Activated naive CD4-positive, alpha-beta T cell treated with anti-CD3 and anti-CD28 coated beads, Interleukin-2, amount 50 U/mL, for 24 hours (primary cell): Measurements from ENCODE around the gene PEX5L.
"Not testable (repeated sequence)": the region's sequence is repeated elsewhere in the genome, so short reads cannot be mapped to it uniquely, and the experiment has no call there.

ENCODE experiments used
- H3K27ac Mint-ChIP-seq: one replicate; pipeline ENCODE4 v1.8.0; 2021; ENCODE audit warnings: mild to moderate bottlenecking, mixed read lengths
- H3K27me3 Mint-ChIP-seq: one replicate; pipeline ENCODE4 v1.8.0; 2021; ENCODE audit warnings: mixed read lengths
- H3K36me3 Mint-ChIP-seq: one replicate; pipeline ENCODE4 v1.8.0; 2021; ENCODE audit warnings: mixed read lengths
- H3K4me1 Mint-ChIP-seq: one replicate; pipeline ENCODE4 v1.8.0; 2021; ENCODE audit warnings: mixed read lengths
- H3K4me3 Mint-ChIP-seq: one replicate; pipeline ENCODE4 v1.8.0; 2021; ENCODE audit warnings: mild to moderate bottlenecking, mixed read lengths
- H3K9me3 Mint-ChIP-seq: one replicate; pipeline ENCODE4 v1.8.0; 2021; ENCODE audit warnings: mixed read lengths

Gene PEX5L

DNA sequence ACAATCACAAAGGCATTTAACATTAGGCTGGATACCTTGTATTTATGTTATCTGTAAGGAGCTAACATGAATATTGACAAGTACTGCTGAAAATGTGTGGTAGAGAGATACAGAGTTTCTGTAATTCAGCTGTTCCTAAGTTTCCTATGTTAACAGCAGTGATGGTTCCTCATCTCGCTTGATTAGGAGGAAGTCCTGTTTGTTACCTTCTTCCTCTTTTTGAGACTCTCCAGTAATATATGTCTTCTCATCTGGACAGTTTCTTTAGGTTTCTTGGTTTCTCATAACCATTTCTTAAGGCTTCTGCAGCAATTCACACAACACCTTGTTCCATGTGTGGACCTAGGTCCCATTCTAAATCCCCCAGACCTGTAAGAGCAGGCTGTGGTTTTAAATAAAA, 11.4 kb upstream of the PEX5L start:
- Mint-ChIP-seq H3K27ac (no peak overlapping the region), H3K27me3 (peaks cover 2% of the 10 kb centered on the region), H3K36me3 (no peaks in the 10 kb centered on the region), H3K4me3 (no peak overlapping the region), H3K4me1 (no peaks in the 10 kb centered on the region), H3K9me3 (no peaks in the 10 kb centered on the region)

DNA sequence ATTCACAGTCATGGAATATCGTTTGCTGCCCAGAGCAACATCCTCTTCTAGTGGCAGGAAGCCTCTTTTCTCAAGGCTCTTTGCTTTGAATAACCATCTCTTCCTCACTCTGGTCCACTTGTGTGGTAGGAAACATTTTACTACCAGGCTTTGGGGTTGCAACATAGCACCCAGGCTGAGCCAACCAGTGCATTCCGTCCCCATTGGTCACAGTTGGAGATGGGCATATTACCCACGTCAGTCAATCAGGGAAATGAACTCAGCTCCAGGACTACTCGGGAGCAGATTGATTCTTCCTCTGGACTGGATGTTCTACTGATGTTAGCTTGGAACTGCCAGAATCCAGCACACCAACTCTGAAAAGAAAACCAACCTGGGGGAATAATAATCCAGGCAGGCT, 4.2 kb upstream of the PEX5L start:
- Mint-ChIP-seq H3K9me3 (peaks cover 7% of the 10 kb centered on the region), H3K27me3 (peaks cover 25% of the 10 kb centered on the region), H3K4me1 (peaks cover 10% of the 10 kb centered on the region), H3K4me3 (no peak overlapping the region), H3K36me3 (no peaks in the 10 kb centered on the region), H3K27ac (no peak overlapping the region)

DNA sequence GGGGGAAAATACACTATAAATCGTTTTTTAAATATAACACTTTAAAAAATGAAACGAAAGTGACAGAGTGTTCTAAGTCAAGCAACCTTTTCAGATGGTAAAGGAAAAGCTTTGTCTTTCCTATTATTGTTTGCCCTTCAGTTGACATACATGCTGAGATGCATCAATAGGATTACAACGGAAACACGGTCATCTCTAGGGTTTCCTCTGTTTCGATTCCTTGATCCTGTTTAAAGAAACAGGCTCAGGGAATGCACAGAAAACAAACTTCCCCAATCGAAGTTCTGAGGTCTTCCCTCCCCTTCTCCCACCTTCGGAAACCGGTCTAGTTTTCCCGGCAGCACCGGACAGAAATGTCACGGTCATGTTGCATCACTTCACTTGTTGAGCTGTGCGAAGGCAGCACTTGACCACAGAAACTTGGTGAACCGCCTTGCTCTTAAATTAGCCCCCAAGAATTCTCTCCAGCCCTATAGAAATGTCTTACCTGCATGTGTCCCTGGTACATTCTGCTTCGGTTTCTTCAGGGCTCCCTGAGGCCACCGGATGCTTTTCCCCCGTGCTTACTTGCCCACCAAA, 556 bp downstream of the PEX5L start:
- Mint-ChIP-seq H3K36me3 (no peaks in the 10 kb centered on the region), H3K9me3 (peaks cover 12% of the 10 kb centered on the region), H3K4me1 (peaks cover 15% of the 10 kb centered on the region), H3K27me3 (peaks cover 39% of the 10 kb centered on the region), H3K27ac (no peak overlapping the region), H3K4me3 (peak overlapping the region; percentile 13)

DNA sequence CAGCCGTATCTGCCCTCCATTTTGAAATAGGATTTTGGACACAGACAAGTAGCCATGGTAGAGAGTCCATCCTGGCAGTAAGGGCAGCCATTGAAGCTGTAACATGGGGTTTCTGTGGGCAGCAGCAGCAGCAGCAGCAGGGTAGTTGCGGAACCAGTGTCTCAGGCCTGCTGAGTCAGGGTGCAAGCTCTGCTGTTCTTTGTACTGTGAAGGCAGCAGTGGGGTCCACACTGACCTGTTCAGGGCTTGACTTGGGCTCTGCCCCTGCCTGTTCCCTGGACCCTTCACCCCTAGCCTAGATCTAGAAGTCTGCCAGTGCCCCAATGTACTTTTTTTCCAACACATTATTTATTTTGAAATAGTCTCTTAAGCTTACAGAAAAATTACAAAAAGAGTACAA, 9.7 kb downstream of the PEX5L start:
- peaks cover 2% of the 10 kb centered on the region for H3K27me3 Mint-ChIP-seq
- H3K4me3 Mint-ChIP-seq = no peak overlapping the region
- no peaks in the 10 kb centered on the region for H3K4me1 Mint-ChIP-seq
- no peaks in the 10 kb centered on the region for H3K36me3 Mint-ChIP-seq
- no peak overlapping the region for H3K27ac Mint-ChIP-seq
- no peaks in the 10 kb centered on the region for H3K9me3 Mint-ChIP-seq

GRCh38 chr3:180018543-180018942, 18.2 kb downstream of the PEX5L start:
- no peaks in the 10 kb centered on the region for H3K27me3 Mint-ChIP-seq
- no peaks in the 10 kb centered on the region for H3K36me3 Mint-ChIP-seq
- no peak overlapping the region for H3K4me3 Mint-ChIP-seq
- no peaks in the 10 kb centered on the region for H3K4me1 Mint-ChIP-seq
- H3K27ac Mint-ChIP-seq = no peak overlapping the region
- H3K9me3 Mint-ChIP-seq = no peaks in the 10 kb centered on the region

GRCh38 chr3:180017846-180018245, 18.9 kb downstream of the PEX5L start:
- H3K36me3 Mint-ChIP-seq = no peaks in the 10 kb centered on the region
- no peaks in the 10 kb centered on the region for H3K27me3 Mint-ChIP-seq
- no peaks in the 10 kb centered on the region for H3K4me1 Mint-ChIP-seq
- H3K27ac Mint-ChIP-seq = no peak overlapping the region
- no peaks in the 10 kb centered on the region for H3K9me3 Mint-ChIP-seq
- no peak overlapping the region for H3K4me3 Mint-ChIP-seq

- Mint-ChIP-seq H3K36me3 (peaks cover 1% of the 10 kb centered on the region), H3K4me3 (no peak overlapping the region), H3K4me1 (no peaks in the 10 kb centered on the region), H3K9me3 (peaks cover 5% of the 10 kb centered on the region), H3K27me3 (no peaks in the 10 kb centered on the region), H3K27ac (no peak overlapping the region)
Observed at GRCh38 chr3:180011927-180012326, 24.8 kb downstream of the PEX5L start.

- not testable (repeated sequence) for H3K36me3 Mint-ChIP-seq, H3K27me3 Mint-ChIP-seq, H3K27ac Mint-ChIP-seq, H3K4me3 Mint-ChIP-seq, H3K4me1 Mint-ChIP-seq, H3K9me3 Mint-ChIP-seq
Observed at GRCh38 chr3:180008318-180008717, 28.4 kb downstream of the PEX5L start.

DNA sequence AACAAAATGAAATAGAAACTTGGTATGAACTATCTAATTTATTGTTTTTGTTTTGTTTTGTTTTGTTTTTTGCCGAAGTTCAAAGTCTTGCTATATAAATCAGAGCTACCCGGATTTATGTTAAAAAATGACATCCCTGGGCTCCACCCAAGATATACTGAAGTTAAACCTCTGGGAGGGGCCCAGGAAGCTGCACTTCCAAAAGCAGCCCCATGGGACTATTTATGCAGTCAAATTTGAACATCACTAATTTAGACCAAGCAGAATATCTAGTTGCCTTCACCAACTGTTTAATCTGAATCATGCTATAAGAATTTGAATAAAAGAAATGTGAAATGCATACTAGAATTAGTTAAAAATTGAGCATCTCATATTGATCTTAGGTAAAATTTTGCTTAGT, 32.2 kb downstream of the PEX5L start:
- Mint-ChIP-seq H3K9me3 (peaks cover 5% of the 10 kb centered on the region), H3K27ac (no peak overlapping the region), H3K4me3 (no peak overlapping the region), H3K27me3 (no peaks in the 10 kb centered on the region), H3K4me1 (no peaks in the 10 kb centered on the region), H3K36me3 (peaks cover 1% of the 10 kb centered on the region)

DNA sequence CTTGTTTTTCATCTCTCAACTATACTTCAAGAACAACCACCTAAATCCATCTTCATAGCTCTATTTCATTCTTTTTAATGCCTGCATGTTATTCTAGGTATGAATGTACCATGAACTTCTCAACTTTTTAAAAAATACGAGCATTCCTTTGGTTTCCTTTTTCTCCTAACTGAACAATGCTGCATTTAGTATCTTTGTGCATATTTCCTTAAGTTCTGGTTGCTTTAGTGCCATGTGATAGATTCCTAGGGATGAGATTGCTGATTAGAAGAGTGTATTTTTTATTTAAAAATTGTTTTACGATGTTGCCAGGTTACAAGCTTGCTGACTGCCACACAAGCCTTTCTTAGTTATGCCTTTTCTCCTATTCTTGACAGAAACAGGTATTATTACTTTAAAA, 34.7 kb downstream of the PEX5L start:
- Mint-ChIP-seq H3K27ac (no peak overlapping the region), H3K4me1 (no peaks in the 10 kb centered on the region), H3K36me3 (no peaks in the 10 kb centered on the region), H3K9me3 (no peaks in the 10 kb centered on the region), H3K27me3 (no peaks in the 10 kb centered on the region), H3K4me3 (no peak overlapping the region)

GRCh38 chr3:180000500-180000899, 36.2 kb downstream of the PEX5L start:
- Mint-ChIP-seq H3K36me3 (no peaks in the 10 kb centered on the region), H3K27me3 (no peaks in the 10 kb centered on the region), H3K4me3 (no peak overlapping the region), H3K27ac (no peak overlapping the region), H3K4me1 (no peaks in the 10 kb centered on the region), H3K9me3 (no peaks in the 10 kb centered on the region)

GRCh38 chr3:179995406-179995805, 41.3 kb downstream of the PEX5L start:
- Mint-ChIP-seq H3K27me3 (no peaks in the 10 kb centered on the region), H3K4me1 (no peaks in the 10 kb centered on the region)

GRCh38 chr3:179991883-179992282, 44.9 kb downstream of the PEX5L start:
- no peak overlapping the region for H3K27ac Mint-ChIP-seq
- peaks cover 5% of the 10 kb centered on the region for H3K9me3 Mint-ChIP-seq
- no peaks in the 10 kb centered on the region for H3K36me3 Mint-ChIP-seq
- no peak overlapping the region for H3K4me3 Mint-ChIP-seq
- H3K27me3 Mint-ChIP-seq = peaks cover 3% of the 10 kb centered on the region
- no peaks in the 10 kb centered on the region for H3K4me1 Mint-ChIP-seq

More at GRCh38 chr3:179995406-179995805, 41.3 kb downstream of the PEX5L start:
- H3K9me3 Mint-ChIP-seq = no peaks in the 10 kb centered on the region
- no peak overlapping the region for H3K4me3 Mint-ChIP-seq
- H3K27ac Mint-ChIP-seq = no peak overlapping the region
- no peaks in the 10 kb centered on the region for H3K36me3 Mint-ChIP-seq

DNA sequence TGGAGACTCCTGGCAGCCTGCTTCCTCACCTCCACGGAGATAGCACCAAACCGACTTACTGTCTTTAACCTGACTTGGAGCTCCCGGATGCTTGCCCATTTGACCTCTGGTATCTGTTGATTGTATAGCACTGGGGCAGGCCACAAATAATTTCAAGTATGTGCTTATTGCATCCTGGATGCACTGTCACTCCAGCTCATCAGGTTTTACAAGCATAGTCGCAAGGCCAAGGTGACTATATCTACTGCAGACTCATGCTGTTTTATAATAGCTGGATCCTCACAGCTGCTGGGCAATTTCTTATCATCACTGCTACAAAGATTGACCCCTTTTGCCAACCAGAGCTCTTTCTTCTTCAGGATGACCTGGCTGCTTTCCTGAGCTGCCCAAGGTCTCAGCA, 45.6 kb downstream of the PEX5L start:
- Mint-ChIP-seq H3K4me1 (no peaks in the 10 kb centered on the region), H3K4me3 (no peak overlapping the region), H3K27ac (no peak overlapping the region), H3K27me3 (peaks cover 3% of the 10 kb centered on the region), H3K9me3 (peaks cover 5% of the 10 kb centered on the region), H3K36me3 (no peaks in the 10 kb centered on the region)

GRCh38 chr3:179981646-179982045, 55.1 kb downstream of the PEX5L start:
- no peak overlapping the region for H3K4me3 Mint-ChIP-seq
- peaks cover 1% of the 10 kb centered on the region for H3K27me3 Mint-ChIP-seq
- no peak overlapping the region for H3K27ac Mint-ChIP-seq

GRCh38 chr3:179977356-179977755, 59.4 kb downstream of the PEX5L start:
- H3K27ac Mint-ChIP-seq = no peak overlapping the region
- H3K27me3 Mint-ChIP-seq = peaks cover 1% of the 10 kb centered on the region
- H3K4me1 Mint-ChIP-seq = no peaks in the 10 kb centered on the region
- H3K36me3 Mint-ChIP-seq = no peaks in the 10 kb centered on the region
- no peaks in the 10 kb centered on the region for H3K9me3 Mint-ChIP-seq
- no peak overlapping the region for H3K4me3 Mint-ChIP-seq

More at GRCh38 chr3:179981646-179982045, 55.1 kb downstream of the PEX5L start:
- no peaks in the 10 kb centered on the region for H3K9me3 Mint-ChIP-seq
- H3K4me1 Mint-ChIP-seq = no peaks in the 10 kb centered on the region
- no peaks in the 10 kb centered on the region for H3K36me3 Mint-ChIP-seq

DNA sequence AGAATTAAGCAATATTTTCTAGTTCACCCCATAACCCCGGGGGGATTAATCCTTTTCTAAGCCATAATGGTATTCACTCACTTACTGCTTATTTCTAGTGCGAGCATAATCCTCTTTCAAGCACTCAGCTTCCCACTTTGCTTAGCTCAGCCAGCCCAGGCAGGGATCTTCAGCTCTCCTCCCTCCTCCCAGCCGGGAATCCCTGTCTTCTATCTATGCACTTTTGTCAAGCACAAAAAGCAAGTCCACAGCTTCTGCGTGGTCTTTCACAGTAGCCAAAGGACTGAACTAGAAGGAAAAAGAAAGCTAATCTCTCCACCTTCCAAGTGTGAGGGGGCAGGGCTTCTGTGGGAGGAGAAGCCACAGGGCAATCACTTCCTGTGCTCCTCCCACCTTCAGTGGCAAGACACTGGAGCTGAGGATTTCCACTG, 62.8 kb downstream of the PEX5L start:
- Mint-ChIP-seq H3K4me3 (no peak overlapping the region), H3K27ac (no peak overlapping the region), H3K27me3 (peaks cover 1% of the 10 kb centered on the region), H3K9me3 (no peaks in the 10 kb centered on the region), H3K4me1 (no peaks in the 10 kb centered on the region), H3K36me3 (no peaks in the 10 kb centered on the region)
